ENCODE measurements around the gene CBY2. TPM values are rescaled to one million over a fixed set of nuclear protein-coding genes. Genes with fewer than 3 reads are reported as not detected.

The CBY2 gene
- total RNA-seq, 1 experiment from 2014 or later, result not detected

GRCh38 chr13:45700971-45701900 is 884 bp upstream of the CBY2 start:
- CTCF ChIA-PET, result interaction anchor here (1.2 to 1.4 kb wide), 2 partner anchors 9 to 106 kb away, joined by 3 read pairs; no protein-coding TSS in a partner anchor
- no peaks in the 10 kb centered on the region for H3K9me2 ChIP-seq (ENCODE audit: insufficient read depth)
- POLR2A ChIA-PET, result no interaction called here
- RAD21 ChIA-PET (ENCODE audit: low non-redundant PET in 1 of 2, low total read pairs in 2 of 2, uncharacterized antibody in 2 of 2, unreplicated experiment in 2 of 2), result no interaction called here
- peak; percentile 82 for ATAC-seq
- no peaks in the 10 kb centered on the region for H4K20me1 ChIP-seq (ENCODE audit: insufficient read depth)
- no peak overlapping the region for H3K27ac ChIP-seq (ENCODE audit: low read depth, low read length)
- no peak overlapping the region for H3K4me3 ChIP-seq (replicated peaks in 1 of 2; ENCODE audit: low read depth in 1 of 2, low read length in 2 of 2)
- H3K4me2 ChIP-seq (ENCODE audit: low read length), result no peak overlapping the region
- H3K4me1 ChIP-seq (ENCODE audit: control insufficient read depth in 1 of 2, insufficient read depth in 2 of 2, low read length in 2 of 2), result no peaks in the 10 kb centered on the region
- intact Hi-C loops (cut with micrococcal nuclease), result no loop called here
- H3K27me3 ChIP-seq (ENCODE audit: insufficient read depth, low read length), result peaks cover 77% of the 10 kb centered on the region
- no peaks in the 10 kb centered on the region for H3K9me3 ChIP-seq (ENCODE audit: control insufficient read depth in 1 of 2, insufficient read depth in 1 of 2, low read depth in 1 of 2, low read length in 2 of 2)
- H2AFZ ChIP-seq (ENCODE audit: low read depth, low read length, poor library complexity, severe bottlenecking), result no peak overlapping the region
- DNase-seq (ENCODE audit: low read depth, low spot score), result no peak
- TF ChIP-seq CTCF (IDR thresholded peaks at IDR 0.05 in 2 of 3, conservative IDR thresholded peaks at IDR 0.05 in 1 of 3; ENCODE audit: borderline replicate concordance in 1 of 3, insufficient read depth in 1 of 3, low read depth in 2 of 3, low read length in 2 of 3) (peak in 2 of 3 experiments; percentile 49 to 58; a peak in 4 of 6 replicates), SP1 (IDR thresholded peaks at IDR 0.05; ENCODE audit: low read depth) (no peak)
- H3K36me3 ChIP-seq (ENCODE audit: control insufficient read depth in 1 of 2, insufficient read depth in 2 of 2, low read length in 2 of 2), result no peaks in the 10 kb centered on the region; a peak in 1 of 4 replicates
- H3K9ac ChIP-seq (ENCODE audit: low read length), result no peak overlapping the region
- H3K79me2 ChIP-seq (ENCODE audit: insufficient read depth, low read length), result no peaks in the 10 kb centered on the region
- no TSS peak for BruUV-seq (replicated peaks)

GRCh38 chr13:45702869-45703391 is 810 bp downstream of the CBY2 start:
- ChIA-PET CTCF (no interaction called here), RAD21 (ENCODE audit: low non-redundant PET in 1 of 2, low total read pairs in 2 of 2, uncharacterized antibody in 2 of 2, unreplicated experiment in 2 of 2) (no interaction called here), POLR2A (no interaction called here)
- ATAC-seq (no peak), DNase-seq (ENCODE audit: low read depth, low spot score) (no peak)
- Histone ChIP-seq H3K9ac (ENCODE audit: low read length) (no peak overlapping the region), H2AFZ (ENCODE audit: low read depth, low read length, poor library complexity, severe bottlenecking) (no peak overlapping the region), H3K27ac (ENCODE audit: low read depth, low read length) (no peak overlapping the region), H3K36me3 (ENCODE audit: control insufficient read depth in 1 of 2, insufficient read depth in 2 of 2, low read length in 2 of 2) (no peaks in the 10 kb centered on the region; a peak in 1 of 4 replicates), H3K9me3 (ENCODE audit: control insufficient read depth in 1 of 2, insufficient read depth in 1 of 2, low read depth in 1 of 2, low read length in 2 of 2) (no peaks in the 10 kb centered on the region), H3K79me2 (ENCODE audit: insufficient read depth, low read length) (no peaks in the 10 kb centered on the region), H3K4me3 (replicated peaks in 1 of 2; ENCODE audit: low read depth in 1 of 2, low read length in 2 of 2) (no peak overlapping the region), H3K4me1 (ENCODE audit: control insufficient read depth in 1 of 2, insufficient read depth in 2 of 2, low read length in 2 of 2) (no peaks in the 10 kb centered on the region), H3K9me2 (ENCODE audit: insufficient read depth) (no peaks in the 10 kb centered on the region), H4K20me1 (ENCODE audit: insufficient read depth) (no peaks in the 10 kb centered on the region), H3K4me2 (ENCODE audit: low read length) (no peak overlapping the region), H3K27me3 (ENCODE audit: insufficient read depth, low read length) (peaks cover 71% of the 10 kb centered on the region)
- no TSS peak for BruUV-seq (replicated peaks)
- intact Hi-C loops (cut with micrococcal nuclease), result no loop called here
- TF ChIP-seq SRF (IDR thresholded peaks at IDR 0.05; ENCODE audit: low read depth) (no peak), FOSL1 (IDR thresholded peaks at IDR 0.05; ENCODE audit: low read depth) (no peak), MAX (IDR thresholded peaks at IDR 0.05) (no peak), CEBPB (IDR thresholded peaks at IDR 0.05; ENCODE audit: low read depth) (no peak), CBX3 (IDR thresholded peaks at IDR 0.05; ENCODE audit: low read depth) (no peak), ELF1 (IDR thresholded peaks at IDR 0.05; ENCODE audit: borderline replicate concordance, low read depth) (no peak), YY1 (IDR thresholded peaks at IDR 0.05; ENCODE audit: extremely low read depth, insufficient replicate concordance, low read depth, low read length) (no peak), EGR1 (IDR thresholded peaks at IDR 0.05; ENCODE audit: low read depth) (no peak), RAD21 (IDR thresholded peaks at IDR 0.05; ENCODE audit: low read depth) (no peak), ATF3 (IDR thresholded peaks at IDR 0.05) (no peak), ZBTB33 (IDR thresholded peaks at IDR 0.05; ENCODE audit: extremely low read depth, insufficient replicate concordance, low read length) (no peak)

Data from HCT116 (cell line).